ENCODE measurements around the gene FSTL4.

- TF ChIP-seq CTCF (IDR thresholded peaks at IDR 0.05; ENCODE audit: low read length), result no peak
- TF ChIP-seq EZH2 (IDR thresholded peaks at IDR 0.05; ENCODE audit: borderline replicate concordance, low read length), result no peak
Measured at GRCh38 chr5:133613184-133613583, 843 bp upstream of the FSTL4 start.
